GM19238 (cell line): ENCODE data around the gene HEXD.
A peak's percentile ranks its signal among the peaks of the same experiment; 100 is the strongest.
"Not testable (repeated sequence)": the region's sequence is repeated elsewhere in the genome, so short reads cannot be mapped to it uniquely, and the experiment has no call there.

Source experiments
- DNase-seq: peaks from one replicate; pipeline ENCODE4 v3.0.0; 2011; ENCODE audit warnings: low spot score; ENCODE audit not compliant: insufficient read length

The HEXD gene

DNA sequence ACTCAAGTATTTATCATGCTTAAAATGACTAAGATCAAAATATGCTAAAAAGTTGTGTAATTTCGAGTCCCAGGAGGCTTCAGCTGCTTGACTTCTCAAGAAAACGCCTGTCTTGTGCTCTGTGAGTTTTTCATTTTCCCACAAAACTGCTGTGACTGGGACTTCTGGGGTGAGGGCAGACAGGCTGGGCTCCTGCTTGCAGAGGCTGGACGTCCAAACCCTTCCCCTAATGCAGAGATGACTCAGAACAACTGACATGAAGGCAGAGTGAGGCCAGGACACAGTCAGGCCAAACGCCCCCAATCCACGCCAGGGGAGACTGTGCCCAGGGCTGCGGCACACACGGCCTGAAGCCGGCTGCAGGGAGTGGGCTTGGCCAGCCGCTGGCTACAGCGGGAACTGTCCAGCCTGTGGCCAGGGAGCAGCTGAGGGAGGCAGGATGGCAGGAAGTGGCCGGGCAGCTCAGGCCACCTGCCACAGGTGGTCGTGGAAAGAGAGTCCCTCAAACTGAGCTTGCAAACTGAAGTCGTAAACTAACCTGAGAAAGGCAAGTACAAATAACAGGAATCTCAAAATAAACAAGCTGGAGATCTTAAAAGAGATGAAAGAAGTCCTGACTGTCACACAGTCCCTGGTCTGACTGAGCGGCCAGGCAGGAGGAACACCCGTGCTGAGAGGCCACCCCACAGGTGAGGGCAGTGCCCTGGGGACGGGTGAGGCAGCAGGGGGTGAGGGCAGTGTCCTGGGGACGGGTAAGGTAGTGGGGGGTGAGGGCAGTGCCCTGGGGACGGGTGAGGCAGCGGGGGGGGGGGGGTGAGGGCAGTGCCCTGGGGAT, 21.3 kb upstream of the HEXD start:
- DNase-seq = no peak

DNA sequence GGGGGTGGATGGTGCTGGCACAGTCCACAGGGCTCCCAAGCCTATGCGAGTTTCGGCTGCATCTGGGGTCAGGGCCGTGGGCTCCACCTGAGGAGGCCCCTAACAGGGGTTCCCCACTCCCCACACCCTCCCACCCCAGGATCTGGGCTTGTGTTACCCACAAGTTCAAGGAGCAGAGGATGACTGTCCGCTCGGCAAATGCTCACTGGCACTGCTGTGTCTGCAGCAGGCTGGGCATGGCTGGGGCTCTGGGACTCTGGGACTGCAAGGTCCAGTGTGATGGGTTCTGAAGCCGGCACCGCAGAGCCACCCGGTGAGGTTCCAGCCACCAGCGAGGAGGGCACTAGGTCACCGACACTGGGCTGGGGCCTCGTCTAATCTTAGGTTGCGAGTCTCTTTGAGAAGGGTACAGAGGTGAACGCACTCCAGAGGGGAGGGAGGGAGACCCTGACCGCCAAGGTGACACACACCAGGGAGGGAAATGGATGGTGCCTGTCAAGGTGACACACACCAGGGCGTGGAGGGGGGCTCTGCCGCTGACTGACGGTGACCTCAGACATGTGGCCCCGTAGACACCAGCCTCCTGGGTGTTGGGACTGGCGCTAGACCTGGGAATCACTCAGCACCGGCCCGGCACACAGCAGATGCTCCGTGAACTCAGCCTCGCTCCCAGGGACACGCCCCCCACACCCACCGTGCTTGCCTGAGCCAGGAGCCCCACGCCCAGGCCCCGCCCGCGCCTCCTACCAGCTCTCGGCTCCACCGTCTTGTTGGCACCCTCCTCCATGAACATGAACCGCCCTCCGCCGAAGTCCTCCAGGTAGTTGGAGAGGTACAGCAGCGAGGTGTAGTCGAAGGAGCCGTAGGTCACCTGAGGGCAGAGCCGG, 20.5 kb upstream of the HEXD start:
- no peak for DNase-seq

DNA sequence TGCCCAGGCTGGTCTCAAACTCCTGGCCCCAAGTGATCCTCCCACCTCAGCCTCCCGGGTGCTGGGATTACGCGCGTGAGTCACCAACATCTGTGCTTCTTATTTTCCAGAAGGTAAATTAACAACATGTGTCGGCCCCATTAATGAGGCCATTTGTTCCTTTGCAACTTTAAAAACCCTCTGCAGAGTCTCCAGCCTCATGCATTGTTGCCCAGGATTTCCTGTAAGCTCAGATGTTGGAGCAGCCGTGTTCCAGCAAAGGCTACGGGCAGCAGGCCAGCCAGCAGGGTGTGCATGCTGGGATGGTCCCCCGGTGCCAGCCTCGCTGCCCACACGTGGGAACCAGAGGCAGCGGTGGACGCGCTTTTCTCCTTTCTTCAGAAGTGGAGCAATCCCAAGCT, 19.1 kb upstream of the HEXD start:
- no peak for DNase-seq

DNA sequence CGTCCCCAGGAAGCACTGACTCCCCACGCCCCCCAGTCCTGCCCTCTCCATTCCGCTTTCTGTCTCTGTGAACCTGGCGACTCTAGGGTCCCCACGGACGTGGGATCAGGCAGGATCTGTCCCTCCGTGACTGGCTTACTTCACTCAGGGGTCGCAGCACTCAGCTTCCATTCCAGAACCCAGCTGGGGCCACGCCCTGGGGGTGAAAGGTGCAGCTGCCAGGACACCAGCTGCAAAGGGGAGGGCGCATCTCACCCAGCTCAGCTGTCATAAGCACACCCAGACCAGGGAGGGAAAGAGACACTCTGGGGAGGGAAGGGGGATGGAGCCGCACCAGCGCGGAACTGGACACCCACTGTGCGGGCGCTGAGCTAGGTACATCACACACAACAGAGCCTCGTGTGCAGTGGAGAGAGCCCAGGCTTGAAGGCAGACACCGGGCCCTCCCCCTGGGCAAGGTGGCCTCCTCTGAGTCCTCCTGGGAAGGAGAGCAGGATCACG, 18.5 kb upstream of the HEXD start:
- no peak for DNase-seq

DNA sequence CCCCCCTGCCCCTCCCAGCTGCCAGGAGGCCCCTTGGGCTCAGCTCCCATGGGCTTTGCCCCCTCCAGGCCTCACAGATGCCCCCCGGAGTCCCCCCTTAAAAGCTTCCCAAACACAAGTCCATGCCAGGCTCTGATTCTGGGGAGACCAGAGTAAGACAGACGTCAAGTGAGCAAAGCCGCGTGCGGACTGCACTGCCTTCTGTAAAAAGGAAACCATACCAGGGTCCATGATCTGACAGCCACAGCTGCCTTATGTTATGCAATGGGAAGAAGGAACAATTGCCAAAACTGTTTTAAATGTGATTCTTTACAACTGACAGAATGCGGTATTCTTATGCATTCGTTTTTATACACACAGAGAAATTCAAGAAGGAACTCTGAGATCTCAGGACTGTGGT, 17.9 kb upstream of the HEXD start:
- no peak for DNase-seq

DNA sequence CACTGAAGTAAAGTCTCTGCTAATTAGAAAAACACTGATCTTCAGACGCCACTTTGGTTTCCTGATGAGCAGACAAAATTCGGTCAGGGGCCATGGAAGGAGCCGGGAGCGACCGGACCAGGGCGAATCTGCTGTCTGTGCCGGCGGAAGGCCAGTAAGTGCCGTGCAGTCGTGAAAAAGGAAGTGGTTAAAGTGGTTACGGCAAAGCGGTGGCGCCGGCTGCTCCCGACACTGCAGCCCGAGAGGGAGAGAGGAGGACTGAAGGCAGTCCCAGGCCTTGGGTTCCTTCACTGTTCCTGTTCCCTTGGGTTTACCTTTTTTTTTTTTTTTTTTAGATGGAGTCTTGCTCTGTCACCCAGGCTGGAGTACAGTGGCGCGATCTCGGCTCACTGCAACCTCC, 17.3 kb upstream of the HEXD start:
- DNase-seq = peak; percentile 90

DNA sequence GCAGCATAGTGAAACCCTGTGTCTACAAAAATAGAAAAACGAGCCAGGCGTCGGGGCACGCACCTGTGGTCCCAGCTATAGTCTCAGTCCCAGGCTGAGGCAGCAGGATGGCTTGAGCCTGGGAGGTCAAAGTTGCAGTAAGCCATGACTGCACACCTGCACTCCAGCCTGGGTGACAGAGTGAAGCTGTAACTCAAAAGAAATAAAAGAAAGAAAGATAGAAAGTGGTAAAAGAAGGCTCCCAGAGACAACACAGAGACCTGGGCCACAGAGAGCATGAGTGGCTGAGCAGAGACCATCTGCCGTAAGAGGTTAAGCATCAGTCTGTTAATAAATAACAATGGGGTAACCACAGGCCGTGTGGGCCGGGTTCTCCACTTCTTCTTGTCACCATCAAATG, 15.3 kb upstream of the HEXD start:
- peak; percentile 87 for DNase-seq

DNA sequence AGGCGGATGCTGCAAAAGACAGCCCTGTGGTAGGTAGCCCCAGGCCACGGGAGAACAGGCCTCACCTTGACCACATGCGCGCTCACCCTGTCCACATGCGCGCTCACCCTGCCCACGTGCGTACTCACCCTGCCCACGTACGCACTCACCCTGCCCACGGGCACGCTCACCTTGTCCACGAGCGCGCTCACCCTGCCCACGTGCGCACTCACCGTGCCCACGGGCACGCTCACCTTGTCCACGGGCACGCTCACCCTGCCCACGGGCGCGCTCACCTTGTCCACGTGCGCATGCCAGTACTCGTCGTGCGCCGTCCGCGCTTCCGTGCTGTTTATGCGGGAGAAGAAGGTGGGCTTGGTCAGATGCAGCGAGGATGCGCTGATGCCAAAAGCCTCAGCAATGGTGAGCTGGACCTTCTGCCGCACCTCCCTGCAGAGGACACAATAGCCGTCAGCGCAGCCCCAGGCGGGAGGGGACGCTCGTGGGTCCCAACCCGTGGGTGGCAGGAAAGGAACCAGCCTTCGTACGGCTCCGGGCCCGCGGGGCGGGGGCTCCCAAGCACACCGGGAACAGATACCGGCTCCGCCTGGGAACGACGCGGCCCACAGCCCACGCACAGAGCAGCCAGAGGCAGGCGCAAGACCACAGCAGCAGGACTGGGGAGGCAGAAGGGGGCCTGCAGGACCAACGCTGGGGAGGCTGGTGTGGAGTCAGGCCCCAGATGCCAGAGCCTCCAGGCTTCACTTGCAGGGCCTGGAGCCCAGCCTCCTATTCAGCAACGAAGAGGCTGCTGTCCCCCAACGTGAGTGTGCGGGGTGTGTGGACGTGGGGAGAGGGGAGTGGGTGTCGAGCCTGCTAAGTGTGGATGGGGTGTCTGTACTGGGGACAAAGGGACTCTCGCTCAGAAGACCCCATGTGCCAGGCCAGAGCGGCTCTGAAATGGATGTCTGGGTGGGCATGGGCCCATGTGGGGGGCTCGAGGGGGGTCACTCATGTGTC, 14.2 kb upstream of the HEXD start:
- no peak for DNase-seq

DNA sequence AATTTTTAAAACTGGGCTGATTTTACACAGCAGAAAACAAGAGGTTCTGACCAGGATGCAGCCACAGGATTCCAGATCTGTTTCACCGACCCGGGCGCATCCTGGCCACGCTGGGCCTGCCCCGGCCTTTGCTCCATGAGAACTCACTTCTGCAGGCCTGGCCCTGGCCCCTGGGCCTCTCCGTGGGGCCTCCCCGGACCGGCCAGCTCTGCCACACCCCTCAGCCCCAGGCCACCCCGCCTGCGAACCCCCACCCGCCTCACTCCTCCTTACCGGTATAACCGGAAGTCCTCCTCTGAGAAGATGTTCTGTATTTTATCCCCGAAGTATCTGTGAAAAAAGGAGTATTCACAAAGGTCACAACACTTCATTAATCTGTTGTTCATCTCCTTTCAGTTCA, 13.1 kb upstream of the HEXD start:
- DNase-seq = no peak

DNA sequence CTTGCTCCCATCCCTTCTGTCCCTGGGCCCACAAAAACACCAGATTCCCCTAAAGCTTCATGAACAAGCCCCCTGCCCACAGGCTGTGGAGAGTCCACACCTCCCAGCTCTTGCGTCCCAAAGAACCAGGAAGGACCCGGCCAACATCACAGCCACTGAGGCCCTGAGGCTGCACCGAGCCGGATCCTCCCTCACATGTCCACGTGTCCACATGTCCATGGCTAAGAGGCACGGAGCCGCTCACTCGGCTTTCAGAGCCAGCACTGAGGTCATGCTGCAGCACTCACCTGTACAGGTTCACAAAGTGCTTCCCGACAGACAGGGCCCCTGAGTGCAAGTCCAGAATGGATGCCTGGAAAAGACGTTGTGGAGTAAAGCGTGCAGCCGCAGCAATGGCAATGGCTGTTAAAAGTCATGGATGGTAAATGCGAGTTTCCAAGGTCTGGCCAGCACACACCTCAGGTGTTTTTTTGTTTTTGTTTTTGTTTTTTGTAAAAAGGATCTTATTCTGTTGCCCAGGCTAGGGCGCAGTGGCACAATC, 11.9 kb upstream of the HEXD start:
- no peak for DNase-seq

DNA sequence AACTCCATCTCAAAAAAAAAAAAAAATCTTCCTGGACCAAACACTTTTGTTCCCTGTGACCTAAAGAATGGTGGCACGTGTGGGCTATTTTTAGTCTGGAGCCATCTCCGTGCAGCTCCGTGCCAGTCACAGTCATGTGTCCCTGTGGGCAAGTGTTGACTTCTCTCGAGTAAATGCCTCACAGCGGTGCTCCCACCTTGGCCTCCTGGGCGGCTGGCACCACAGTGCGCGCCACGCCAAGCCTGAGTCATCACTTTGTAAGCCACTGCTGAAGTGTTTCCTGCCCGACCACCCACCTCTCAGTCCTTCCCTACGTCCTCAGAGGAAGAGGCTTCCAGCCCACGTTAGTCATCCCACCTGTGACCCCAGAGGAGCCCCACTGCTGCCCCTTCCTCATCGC, 10.9 kb upstream of the HEXD start:
- DNase-seq = no peak

DNA sequence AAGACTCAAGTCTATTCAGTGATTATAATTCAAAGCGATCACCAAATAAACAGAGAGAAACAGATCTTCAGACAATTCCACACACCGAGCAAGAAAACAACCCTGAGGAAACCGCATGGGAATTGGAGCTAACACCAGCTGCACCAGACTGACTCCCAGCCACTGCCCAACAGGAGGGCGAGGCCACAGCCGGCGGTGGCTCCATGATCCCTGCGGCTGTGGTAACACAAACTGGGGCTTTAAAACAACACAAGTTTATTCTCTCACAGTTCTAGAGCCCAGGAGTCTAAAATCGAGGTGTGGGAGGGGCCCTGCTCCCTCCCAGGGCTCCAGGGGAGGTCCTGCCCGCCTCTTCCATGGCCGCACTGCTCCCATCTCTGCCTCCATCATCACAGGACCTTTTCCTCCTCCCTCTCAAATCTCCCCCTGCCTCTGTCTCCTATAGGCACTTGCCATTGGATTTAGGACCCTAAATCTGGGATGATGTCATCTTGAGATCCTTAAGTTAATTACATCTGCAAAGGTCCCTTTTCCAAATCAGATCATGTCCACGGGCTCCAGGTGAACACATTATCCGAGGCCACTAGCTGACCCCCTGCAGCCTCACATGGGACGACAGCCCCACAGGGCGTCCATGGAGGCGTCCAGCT, 9.7 kb upstream of the HEXD start:
- DNase-seq = no peak

DNA sequence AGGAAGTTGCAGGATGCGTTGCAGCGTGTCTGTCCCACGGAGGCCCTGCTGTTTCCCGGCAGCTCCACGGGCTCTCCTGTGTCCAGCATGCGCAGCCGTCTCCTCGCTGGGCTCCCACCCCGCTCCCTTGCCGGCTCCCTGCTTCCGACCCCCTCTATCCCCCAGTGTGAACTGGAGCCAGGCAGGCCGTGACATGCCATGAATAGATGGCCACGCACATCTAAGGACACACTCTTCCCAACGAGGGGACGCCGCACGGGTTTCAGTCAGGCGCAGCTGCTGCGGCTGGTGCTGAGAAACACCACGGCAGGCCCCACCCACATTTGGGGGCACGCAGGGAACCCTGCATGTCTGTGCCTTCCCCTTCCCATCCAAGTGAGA, 9.2 kb upstream of the HEXD start:
- DNase-seq = no peak

DNA sequence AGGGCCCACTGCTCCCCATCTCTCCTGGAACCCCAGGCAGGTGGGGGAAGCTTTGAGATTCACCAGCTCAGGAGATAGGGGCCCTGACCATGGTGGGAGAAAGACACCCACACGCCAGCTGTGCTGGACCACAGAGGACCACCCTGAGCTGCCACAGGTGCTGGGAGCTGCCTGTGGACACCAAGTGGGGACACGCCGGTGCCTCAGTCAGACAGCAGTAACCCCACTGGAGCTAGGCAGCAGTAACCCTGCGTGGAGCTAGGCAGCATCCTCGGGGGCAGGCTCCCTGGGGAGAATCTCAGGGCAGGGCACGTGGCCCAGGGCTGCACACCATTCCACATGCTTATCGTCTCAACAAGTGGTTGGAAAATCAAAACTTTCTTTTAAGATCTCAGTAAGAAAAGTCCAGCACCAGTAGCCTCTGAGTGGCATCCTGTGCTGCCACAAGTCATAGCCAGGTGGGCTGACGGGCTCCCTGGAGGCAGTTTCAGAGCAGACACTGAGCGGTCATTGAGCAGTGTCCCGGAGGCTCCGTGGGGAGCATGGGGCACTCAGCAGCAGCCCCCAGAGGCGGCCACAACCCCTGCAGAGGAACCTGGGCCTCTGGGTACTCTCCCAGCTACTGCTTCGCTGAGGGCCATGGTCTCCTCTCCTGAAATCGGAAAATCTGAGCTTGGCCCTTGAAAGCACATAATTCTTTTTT, 8.0 kb upstream of the HEXD start:
- DNase-seq = no peak

DNA sequence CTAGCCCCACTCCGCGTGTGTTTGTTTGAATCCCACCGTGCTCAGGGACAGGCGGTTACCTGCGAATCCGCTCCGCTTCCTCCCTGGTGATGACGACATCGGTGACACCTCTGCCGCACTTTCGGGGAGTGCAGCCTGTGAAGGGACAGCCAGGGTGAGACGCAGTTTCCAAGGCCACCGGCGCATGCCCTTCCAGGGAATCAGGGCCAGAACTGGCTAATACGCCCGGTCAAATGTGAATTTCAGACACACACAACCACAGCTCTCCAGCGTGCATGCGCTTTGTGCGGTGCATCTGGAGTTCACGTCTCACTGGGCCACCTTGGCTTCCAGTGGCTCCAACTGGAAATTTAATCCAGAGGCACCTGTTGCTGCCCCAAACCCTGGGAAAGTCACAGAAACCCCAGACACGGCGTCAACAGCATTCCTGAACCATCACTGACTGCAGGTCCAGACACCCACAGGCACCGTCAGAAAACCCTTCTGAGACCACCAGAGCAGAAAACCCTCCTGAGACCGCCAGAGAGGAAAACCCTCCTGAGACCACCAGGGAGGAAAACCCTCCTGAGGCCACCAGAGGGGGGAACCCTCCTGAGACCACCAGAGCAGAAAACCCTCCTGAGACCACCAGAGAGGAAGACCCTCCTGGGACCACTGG, 6.6 kb upstream of the HEXD start:
- no peak for DNase-seq

DNA sequence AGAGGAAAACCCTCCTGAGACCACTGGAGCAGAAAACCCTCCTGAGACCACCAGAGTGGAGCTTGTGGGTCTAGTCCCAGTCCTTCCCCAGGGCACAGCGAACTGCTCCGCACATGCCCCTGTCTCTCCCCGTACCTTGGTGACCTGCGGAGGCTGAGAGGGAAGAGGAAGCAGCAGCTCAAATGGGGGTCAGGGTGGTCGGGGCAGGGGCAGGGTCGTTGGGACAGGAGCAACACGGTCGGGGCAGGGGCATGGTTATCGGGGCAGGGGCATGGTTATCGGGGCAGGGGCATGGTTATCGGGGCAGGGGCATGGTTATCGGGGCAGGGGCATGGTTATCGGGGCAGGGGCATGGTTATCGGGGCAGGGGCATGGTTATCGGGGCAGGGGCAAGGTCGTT, 6.1 kb upstream of the HEXD start:
- DNase-seq = not testable (repeated sequence)

DNA sequence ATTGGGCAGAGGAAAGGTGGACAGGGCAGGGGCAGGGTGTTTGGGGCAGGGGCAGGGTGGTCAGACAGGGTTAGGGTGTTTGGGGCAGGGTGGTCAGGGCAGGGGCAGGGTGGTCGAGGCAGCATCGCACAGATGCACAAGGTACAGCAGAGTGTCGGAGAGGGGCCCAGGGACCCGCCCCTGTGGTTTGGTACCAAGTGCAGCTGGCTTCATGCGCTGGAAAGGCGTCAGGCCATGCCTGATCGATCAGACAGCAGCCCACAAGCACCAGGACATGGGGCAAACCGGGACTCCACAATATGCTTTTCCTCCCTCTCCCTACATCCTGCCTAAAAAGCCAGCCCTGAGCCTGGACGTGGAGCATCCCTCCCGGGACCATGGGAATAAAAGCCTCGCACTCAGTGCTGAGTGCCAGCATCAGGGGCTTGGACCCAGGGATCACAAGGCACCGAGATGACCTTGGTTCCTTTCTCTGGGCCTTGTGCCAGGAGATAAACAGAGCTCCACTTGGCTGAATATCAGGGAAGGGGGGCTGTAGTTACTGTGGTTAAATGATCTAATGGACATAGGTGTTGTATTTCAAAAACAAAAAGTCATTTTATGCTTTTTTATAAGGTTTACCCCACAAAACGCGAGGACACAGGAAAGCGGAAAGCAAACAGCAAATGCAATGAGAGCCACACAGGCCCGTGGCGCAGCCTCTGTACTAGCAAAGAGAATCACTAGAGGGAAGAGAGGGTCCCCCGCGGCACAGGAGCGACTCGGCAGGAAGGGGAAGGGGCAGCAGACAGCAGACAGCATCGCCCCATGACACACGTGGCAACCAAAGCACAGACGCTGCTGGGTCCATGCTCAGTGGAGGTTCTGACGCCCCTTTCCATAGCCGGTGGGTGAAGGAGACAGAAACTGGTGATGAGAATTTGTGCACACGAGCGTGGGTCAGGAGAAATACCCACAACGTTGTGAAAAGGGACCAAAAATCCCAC, 5.3 kb upstream of the HEXD start:
- DNase-seq = no peak
